ENCODE data around the gene POU2F3.

POU2F3 gene

GRCh38 chr11:120352405-120352804, 112.5 kb downstream of the POU2F3 start:
- DNase-seq: no peak
- in situ Hi-C loops (cut with MboI; ENCODE audit: low pct_unique_long_range_greater_than_20kb, low sequenced_read_pairs): no loop called here

- DNase-seq: no peak
- in situ Hi-C loops (cut with MboI; ENCODE audit: low pct_unique_long_range_greater_than_20kb, low sequenced_read_pairs): no loop called here
Observed at GRCh38 chr11:120354068-120354467, 114.1 kb downstream of the POU2F3 start.

GRCh38 chr11:120354779-120355178, 114.8 kb downstream of the POU2F3 start:
- DNase-seq: no peak
- in situ Hi-C loops (cut with MboI; ENCODE audit: low pct_unique_long_range_greater_than_20kb, low sequenced_read_pairs): no loop called here

GRCh38 chr11:120357620-120358019, 117.7 kb downstream of the POU2F3 start:
- in situ Hi-C loops (cut with MboI; ENCODE audit: low pct_unique_long_range_greater_than_20kb, low sequenced_read_pairs): no loop called here
- no peak for DNase-seq

- in situ Hi-C loops (cut with MboI; ENCODE audit: low pct_unique_long_range_greater_than_20kb, low sequenced_read_pairs): no loop called here
Observed at GRCh38 chr11:120358729-120359128, 118.8 kb downstream of the POU2F3 start.

GRCh38 chr11:120363436-120363835, 123.5 kb downstream of the POU2F3 start:
- DNase-seq: no peak
- in situ Hi-C loops (cut with MboI; ENCODE audit: low pct_unique_long_range_greater_than_20kb, low sequenced_read_pairs): no loop called here

More at GRCh38 chr11:120358729-120359128, 118.8 kb downstream of the POU2F3 start:
- no peak for DNase-seq

- no peak for DNase-seq
- in situ Hi-C loops (cut with MboI; ENCODE audit: low pct_unique_long_range_greater_than_20kb, low sequenced_read_pairs): no loop called here
Observed at GRCh38 chr11:120365512-120365911, 125.6 kb downstream of the POU2F3 start.
